Subcutaneous abdominal adipose tissue (tissue), 5 donors: ENCODE results near the gene GNAZ.

ENCODE experiments used
- H3K27ac ChIP-seq: one replicate; pipeline ENCODE4 v1.7.0; 2013; ENCODE audit warnings: low read depth, mild to moderate bottlenecking, inconsistent platforms, low read length, moderate library complexity
- H3K27me3 ChIP-seq, 5 donors: one replicate each; pipeline ENCODE4 v1.7.0; 2013; ENCODE audit warnings: low read length in 5 of 5, inconsistent platforms in 1 of 5; ENCODE audit not compliant: control insufficient read depth in 5 of 5, insufficient read depth in 4 of 5
- H3K36me3 ChIP-seq, 5 donors: one replicate each; pipeline ENCODE4 v1.7.0; 2013; ENCODE audit warnings: low read length in 5 of 5; ENCODE audit not compliant: control insufficient read depth in 5 of 5, insufficient read depth in 5 of 5
- H3K4me1 ChIP-seq, 5 donors: one replicate each; pipeline ENCODE4 v1.7.0; 2013; ENCODE audit warnings: low read length in 5 of 5, mild to moderate bottlenecking in 3 of 5, moderate library complexity in 1 of 5; ENCODE audit not compliant: control insufficient read depth in 5 of 5, insufficient read depth in 5 of 5
- H3K4me3 ChIP-seq, 5 donors: one replicate each; pipeline ENCODE4 v1.7.0; 2013; ENCODE audit warnings: low read length in 5 of 5, low read depth in 1 of 5
- H3K9ac ChIP-seq, 5 donors: one replicate each; pipeline ENCODE4 v1.7.0; 2013; ENCODE audit warnings: low read length in 5 of 5, mild to moderate bottlenecking in 4 of 5, moderate library complexity in 3 of 5
- H3K9me3 ChIP-seq, 5 donors: one replicate each; pipeline ENCODE4 v1.7.0; 2013; ENCODE audit warnings: low read length in 5 of 5; ENCODE audit not compliant: control insufficient read depth in 5 of 5
- donor health status: healthy.
- donor health status: healthy.
- donor health status: healthy.
- donor health status: healthy.
- donor health status: healthy.

The GNAZ gene

GRCh38 chr22:23075525-23076216 lies 5.4 kb downstream of the GNAZ start:
- H3K4me1 ChIP-seq: peaks cover 2 to 78% (median 12%) of the 10 kb centered on the region in 5 donors
- H3K27me3 ChIP-seq: peaks cover 0 to 16% (median 8%) of the 10 kb centered on the region in 5 donors
- H3K9me3 ChIP-seq: no peaks in the 10 kb centered on the region

GRCh38 chr22:23076896-23077572 lies 6.7 kb downstream of the GNAZ start:
- Histone ChIP-seq H3K27ac (no peak overlapping the region), H3K4me1 (peaks cover 0 to 66% (median 9%) of the 10 kb centered on the region in 5 donors), H3K4me3 (no peak overlapping the region), H3K9me3 (no peaks in the 10 kb centered on the region), H3K27me3 (peaks cover 0 to 16% (median 6%) of the 10 kb centered on the region in 5 donors), H3K9ac (no peak overlapping the region), H3K36me3 (no peaks in the 10 kb centered on the region)

More at GRCh38 chr22:23075525-23076216, 5.4 kb downstream of the GNAZ start:
- H3K36me3 ChIP-seq: no peaks in the 10 kb centered on the region
- H3K4me3 ChIP-seq: no peak overlapping the region
- no peak overlapping the region for H3K9ac ChIP-seq
- no peak overlapping the region for H3K27ac ChIP-seq

GRCh38 chr22:23077627-23078461 lies 7.5 kb downstream of the GNAZ start:
- Histone ChIP-seq H3K4me1 (peaks cover 0 to 61% (median 9%) of the 10 kb centered on the region in 5 donors), H3K27me3 (peaks cover 0 to 10% (median 4%) of the 10 kb centered on the region in 5 donors), H3K9ac (no peak overlapping the region), H3K9me3 (no peaks in the 10 kb centered on the region), H3K36me3 (no peaks in the 10 kb centered on the region), H3K27ac (no peak overlapping the region), H3K4me3 (no peak overlapping the region)

GRCh38 chr22:23078462-23078787 lies 8.1 kb downstream of the GNAZ start:
- peaks cover 0 to 61% (median 9%) of the 10 kb centered on the region in 5 donors for H3K4me1 ChIP-seq
- no peak overlapping the region for H3K4me3 ChIP-seq
- no peaks in the 10 kb centered on the region for H3K36me3 ChIP-seq
- no peak overlapping the region for H3K27ac ChIP-seq
- H3K9ac ChIP-seq: no peak overlapping the region
- peaks cover 0 to 8% (median under 1%) of the 10 kb centered on the region in 5 donors for H3K27me3 ChIP-seq
- no peaks in the 10 kb centered on the region for H3K9me3 ChIP-seq

- Histone ChIP-seq H3K4me3 (no peak overlapping the region), H3K27me3 (peaks cover 0 to 6% (median 0%) of the 10 kb centered on the region in 5 donors), H3K9me3 (no peaks in the 10 kb centered on the region), H3K36me3 (no peaks in the 10 kb centered on the region), H3K4me1 (peaks cover 0 to 57% (median 9%) of the 10 kb centered on the region in 5 donors), H3K9ac (no peak overlapping the region), H3K27ac (no peak overlapping the region)
These were observed 9.0 kb downstream of the GNAZ start for GRCh38 chr22:23079240-23079768.

- H3K27me3 ChIP-seq: peaks cover 0 to 6% (median 0%) of the 10 kb centered on the region in 5 donors
- H3K9me3 ChIP-seq: no peaks in the 10 kb centered on the region
- no peaks in the 10 kb centered on the region for H3K36me3 ChIP-seq
- no peak overlapping the region for H3K27ac ChIP-seq
- H3K4me1 ChIP-seq: peaks cover 0 to 54% (median 9%) of the 10 kb centered on the region in 5 donors
- H3K9ac ChIP-seq: no peak overlapping the region
- no peak overlapping the region for H3K4me3 ChIP-seq
These were observed 9.6 kb downstream of the GNAZ start for GRCh38 chr22:23079814-23080521.

- no peak overlapping the region for H3K4me3 ChIP-seq
- H3K9ac ChIP-seq: no peak overlapping the region
- H3K36me3 ChIP-seq: no peaks in the 10 kb centered on the region
- no peak overlapping the region for H3K27ac ChIP-seq
- H3K4me1 ChIP-seq: peaks cover 0 to 46% (median 9%) of the 10 kb centered on the region in 5 donors
- H3K27me3 ChIP-seq: peaks cover 0 to 3% (median 0%) of the 10 kb centered on the region in 5 donors
- H3K9me3 ChIP-seq: no peaks in the 10 kb centered on the region
These were observed 10.4 kb downstream of the GNAZ start for GRCh38 chr22:23080613-23081290.

GRCh38 chr22:23082534-23083314 lies 12.4 kb downstream of the GNAZ start:
- Histone ChIP-seq H3K36me3 (no peaks in the 10 kb centered on the region), H3K9me3 (no peaks in the 10 kb centered on the region), H3K27me3 (no peaks in the 10 kb centered on the region), H3K9ac (no peak overlapping the region), H3K27ac (no peak overlapping the region), H3K4me1 (peaks cover 0 to 34% (median 8%) of the 10 kb centered on the region in 5 donors), H3K4me3 (no peak overlapping the region)
